Stimulated activated CD4-positive, alpha-beta T cell treated with anti-CD3 and anti-CD28 coated beads, Interleukin-4, amount 100 ng/mL, for 24 hours (primary cell): ENCODE data around the gene NDST4.
"Not testable (repeated sequence)": the region's sequence is repeated elsewhere in the genome, so short reads cannot be mapped to it uniquely, and the experiment has no call there.

Experiments
- DNase-seq: peaks from one replicate; pipeline ENCODE4 v3.0.0-alpha.2; 2020

The NDST4 gene

GRCh38 chr4:115053313-115053712 lies 60.1 kb downstream of the NDST4 start:
- DNase-seq = no peak

- DNase-seq = no peak
Observed at GRCh38 chr4:115042496-115042895, 70.9 kb downstream of the NDST4 start.

DNA sequence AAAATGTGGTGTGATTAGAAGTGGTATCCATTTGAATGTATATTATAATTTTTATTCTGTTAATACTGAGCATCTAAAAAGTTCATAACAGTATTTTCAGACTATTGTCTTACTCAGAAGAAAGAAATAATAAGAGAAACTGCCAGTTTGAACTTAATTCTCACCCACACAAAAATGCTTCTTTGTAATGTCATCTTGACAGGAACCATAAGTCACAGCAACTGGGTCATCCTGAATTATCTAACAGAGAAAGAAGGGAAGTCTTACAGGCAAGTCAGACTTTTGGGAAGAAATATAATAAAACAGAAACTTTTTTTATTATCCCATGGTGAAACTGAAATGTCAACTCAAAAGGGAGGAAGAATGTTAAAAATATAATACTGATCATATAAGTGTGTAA lies 83.1 kb downstream of the NDST4 start:
- no peak for DNase-seq

GRCh38 chr4:115028682-115029410 lies 84.6 kb downstream of the NDST4 start:
- DNase-seq = no peak

DNA sequence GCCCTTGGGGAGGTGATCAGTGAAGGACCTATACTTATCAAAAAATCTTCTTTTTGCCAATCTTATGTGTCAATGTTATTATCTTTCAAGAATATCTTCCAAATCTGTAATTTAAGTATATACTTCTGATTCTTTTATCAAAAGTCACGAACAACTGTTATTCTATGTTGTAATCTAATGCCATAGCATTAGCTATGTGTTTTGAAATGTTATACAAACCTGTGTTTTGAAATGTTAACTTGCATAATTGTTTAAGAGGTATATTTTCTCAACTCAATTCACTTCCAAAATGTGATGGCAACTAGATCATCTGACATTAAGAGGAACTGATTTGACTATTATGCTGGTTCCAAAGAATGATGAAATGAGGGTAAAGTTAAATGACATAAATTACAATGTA lies 113.5 kb downstream of the NDST4 start:
- DNase-seq = no peak

DNA sequence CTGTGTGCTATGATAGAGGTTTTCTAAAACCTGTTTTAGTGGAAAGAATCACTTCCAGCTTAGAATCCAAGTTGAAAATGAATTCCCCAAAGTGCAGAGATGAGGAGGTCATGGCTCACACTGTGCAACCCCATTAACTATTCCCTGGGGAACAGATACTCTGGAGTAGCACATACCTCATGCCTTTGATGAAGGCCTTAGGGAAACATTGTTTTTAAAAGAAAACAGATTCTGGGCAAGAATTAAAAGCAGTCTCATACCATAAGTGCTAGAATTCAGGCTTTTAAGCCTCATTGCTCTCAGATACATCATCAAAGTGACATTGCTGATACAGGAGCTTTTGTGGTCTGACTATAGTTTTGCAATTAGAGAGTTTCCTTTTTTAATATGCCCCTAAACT lies 115.1 kb downstream of the NDST4 start:
- no peak for DNase-seq

DNA sequence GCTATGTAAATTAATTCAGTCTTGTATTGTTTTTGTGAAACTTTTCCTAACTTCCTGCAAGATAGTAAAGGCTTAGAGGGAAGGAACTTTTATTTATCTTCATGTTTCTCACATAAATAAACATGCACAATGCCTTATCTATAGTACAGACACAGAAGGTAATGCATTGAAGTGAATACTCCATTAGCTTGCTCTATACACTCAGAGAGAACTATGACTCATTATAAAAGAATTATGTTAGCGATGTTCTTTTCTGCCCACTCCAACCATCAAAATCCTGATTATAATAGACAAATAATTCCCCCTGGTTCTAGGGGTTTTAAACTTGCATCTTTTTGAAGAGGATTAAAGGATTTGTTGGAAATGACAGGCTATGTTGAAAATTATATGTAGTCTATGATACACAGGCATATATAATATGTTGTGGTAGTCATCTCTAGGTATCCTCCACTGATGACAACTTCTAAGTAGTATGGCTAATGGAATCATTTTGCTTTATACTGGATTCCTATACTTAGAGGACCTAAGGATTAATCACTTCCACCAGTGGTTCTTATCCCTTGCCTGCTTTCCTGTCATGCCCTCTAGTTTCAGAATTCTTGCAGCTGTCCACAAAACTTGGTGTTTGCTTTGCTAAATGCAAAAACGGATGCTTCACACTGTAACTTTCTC lies 115.7 kb downstream of the NDST4 start:
- no peak for DNase-seq

DNA sequence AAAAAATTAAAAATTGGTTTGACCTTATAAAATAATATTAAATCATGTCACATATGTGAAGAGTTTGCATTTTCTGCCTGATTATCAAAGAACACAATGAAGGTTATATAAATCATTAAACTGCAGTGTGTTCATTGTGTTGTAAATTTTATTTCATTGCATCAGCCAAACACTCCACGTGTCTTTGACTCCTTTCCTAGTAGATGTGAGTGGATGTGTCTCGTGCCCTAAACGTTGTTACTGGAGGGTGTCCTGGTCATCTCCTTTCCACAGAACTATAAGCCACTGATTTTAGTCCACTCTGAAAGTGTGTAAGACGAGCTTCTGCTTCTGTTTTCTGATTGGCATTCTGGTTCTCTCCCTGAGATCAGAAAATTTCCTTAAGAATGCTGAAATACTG lies 127.3 kb downstream of the NDST4 start:
- no peak for DNase-seq

DNA sequence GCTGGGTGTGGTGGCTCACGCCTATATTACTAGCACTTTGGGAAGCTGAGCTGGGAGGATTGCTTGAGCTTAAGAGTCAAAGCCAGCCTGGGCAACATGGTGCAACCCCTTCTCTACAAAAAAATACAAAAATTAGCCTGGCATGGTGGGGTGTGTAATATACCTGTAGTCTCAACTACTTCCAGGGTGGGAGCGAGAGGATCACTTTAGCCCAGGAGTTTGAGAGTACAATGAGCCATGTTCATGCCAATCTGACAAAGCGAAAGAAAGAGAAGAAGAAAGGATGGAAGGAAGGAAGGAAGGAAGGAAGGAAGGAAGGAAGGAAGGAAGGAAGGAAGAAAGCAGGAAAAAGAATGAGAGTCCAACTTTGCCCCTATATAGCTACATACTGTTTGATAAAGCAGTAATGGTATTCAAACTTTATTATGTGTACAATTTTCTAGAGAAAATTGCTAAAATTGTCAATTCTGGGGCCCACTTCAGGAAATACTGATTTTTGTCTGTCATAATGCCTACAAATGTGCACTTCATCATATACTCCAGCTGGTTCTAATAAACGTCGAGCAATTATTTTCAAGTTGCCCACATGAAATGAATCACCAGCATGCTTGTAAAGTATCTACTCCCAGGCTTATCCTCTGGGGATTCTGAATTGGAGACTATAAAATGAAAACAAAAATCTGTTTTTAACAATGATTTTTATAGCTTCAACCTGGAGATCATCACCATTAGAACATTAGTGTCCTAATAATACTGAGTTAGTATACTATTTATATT lies 132.3 kb downstream of the NDST4 start:
- no peak for DNase-seq

- DNase-seq = not testable (repeated sequence)
Observed at GRCh38 chr4:114980399-114980798, 133.0 kb downstream of the NDST4 start.

DNA sequence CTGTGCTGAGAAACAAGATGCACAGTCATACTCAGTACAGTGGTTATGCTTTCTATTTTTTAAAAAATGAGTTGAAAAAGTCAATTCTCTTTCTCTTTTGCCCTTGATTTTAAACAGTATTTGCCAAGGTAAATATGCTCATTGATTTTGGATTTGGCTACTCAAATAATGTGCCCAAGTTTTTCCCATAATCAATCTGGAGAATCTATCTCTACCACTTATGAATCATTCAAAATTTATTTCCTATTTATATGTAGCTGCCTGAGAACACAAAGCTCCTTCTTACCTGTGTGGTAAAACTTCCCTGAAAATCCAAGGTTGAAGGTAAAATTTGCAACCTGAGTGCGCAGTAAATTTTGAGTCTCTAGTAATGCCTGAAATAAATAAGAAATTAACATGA lies 136.5 kb downstream of the NDST4 start:
- no peak for DNase-seq

DNA sequence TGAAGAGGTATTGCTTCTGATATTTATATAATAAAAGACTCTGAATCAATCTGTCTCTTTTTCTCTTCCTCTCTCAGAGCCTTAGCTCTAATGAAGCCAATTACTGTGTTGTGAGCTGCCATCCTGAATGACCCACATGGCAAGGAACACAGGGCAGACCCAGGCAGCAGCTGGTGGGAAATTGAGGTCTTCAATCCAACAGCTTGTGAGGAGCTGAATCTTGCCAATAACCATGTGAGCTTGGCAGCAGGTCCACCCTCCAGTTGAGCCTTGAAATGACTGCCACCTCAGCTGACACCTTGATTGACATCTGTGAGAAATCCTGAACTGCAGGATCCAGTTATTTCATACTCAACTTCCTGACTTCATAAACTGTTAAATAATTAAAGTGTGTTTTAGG lies 149.4 kb downstream of the NDST4 start:
- no peak for DNase-seq

DNA sequence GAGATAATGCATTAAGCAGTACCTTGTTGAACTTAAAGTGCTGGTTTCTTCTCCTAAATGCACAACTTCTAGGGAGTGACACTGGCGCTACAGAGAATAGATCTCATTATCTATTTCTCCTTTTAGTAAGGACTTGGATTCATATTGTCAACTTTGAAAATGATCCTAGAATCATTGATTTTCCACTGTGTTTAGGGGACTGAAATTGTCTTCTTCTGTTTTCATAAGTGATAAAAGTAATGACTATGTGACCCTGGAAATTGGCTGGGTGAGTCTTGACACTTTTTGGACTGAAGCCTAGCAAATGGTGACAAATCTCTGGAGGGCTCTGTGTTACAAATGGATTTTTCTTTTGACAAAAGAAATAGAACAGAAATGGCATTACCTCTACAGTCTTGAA lies 167.8 kb downstream of the NDST4 start:
- DNase-seq = no peak

- no peak for DNase-seq
Observed at GRCh38 chr4:114941503-114941902, 171.9 kb downstream of the NDST4 start.

GRCh38 chr4:114927881-114928280 lies 185.5 kb downstream of the NDST4 start:
- no peak for DNase-seq

- DNase-seq = no peak
Observed at GRCh38 chr4:114926583-114926982, 186.8 kb downstream of the NDST4 start.

DNA sequence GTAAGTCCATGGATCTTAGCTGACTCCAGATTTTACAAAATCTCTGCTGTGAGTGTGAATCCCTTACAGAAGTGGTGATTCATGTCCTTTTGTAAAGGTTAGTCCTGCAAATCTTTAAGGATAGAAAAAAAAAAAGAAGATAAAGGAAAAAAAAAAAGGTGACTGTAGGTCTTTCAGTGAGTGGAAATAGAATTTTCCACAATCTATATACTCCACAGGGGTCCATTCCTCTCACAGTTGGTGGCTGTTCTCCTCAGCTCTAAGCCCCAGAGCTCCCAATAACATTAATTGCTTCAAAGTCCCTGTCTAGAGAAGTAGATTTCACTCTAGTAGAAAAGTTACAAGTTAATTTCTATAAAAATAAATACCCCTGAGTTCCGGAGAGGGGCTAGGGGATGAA lies 189.1 kb downstream of the NDST4 start:
- DNase-seq = no peak

DNA sequence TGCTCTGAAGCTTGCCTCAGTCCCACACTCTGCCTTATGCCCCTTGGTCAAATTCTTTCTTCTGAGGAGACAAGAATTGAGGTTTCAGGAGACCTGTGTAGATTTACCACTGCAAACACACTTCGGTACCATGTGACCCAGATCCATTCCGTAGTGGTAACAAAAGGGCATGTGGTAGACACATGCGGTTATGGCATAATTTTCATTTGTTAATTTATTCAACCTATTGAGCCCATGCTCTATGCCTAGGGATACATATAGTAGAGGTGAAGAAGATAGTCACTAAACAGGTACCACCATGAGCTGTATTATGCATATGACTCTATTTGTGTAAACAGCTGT lies 190.9 kb downstream of the NDST4 start:
- DNase-seq = no peak

GRCh38 chr4:114921790-114922591 lies 191.4 kb downstream of the NDST4 start:
- no peak for DNase-seq

- no peak for DNase-seq
Observed at GRCh38 chr4:114921191-114921590, 192.2 kb downstream of the NDST4 start.

- no peak for DNase-seq
Observed at GRCh38 chr4:114911111-114911510, 202.3 kb downstream of the NDST4 start.

DNA sequence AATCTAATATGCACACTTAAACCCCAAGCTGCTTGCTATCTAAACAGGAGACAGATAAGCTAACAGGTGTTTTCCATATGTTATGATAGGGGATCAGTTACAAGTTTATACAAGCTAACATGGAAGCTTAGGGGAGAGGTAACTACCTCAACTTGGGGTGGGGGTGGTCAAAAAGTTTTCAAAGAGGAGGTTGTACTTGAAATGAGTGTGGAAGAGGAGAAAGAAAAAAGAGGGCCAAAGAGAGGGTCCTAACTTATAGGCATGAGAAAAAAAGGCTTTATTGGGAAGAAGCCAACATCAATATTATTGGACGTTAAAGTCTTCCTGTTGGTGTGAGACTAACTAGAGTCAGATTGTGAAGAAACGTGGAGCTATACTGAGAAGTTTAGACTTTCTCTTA lies 205.9 kb downstream of the NDST4 start:
- DNase-seq = no peak

- no peak for DNase-seq
Observed at GRCh38 chr4:114905017-114905416, 208.4 kb downstream of the NDST4 start.
